HCT116 (cell line): ENCODE measurements around the gene PA2G4.

Source experiments
- EZH2phosphoT487 ChIP-seq: fragments of 200-600 bp; IDR thresholded peaks from 2 replicates; pipeline ENCODE4 v1.6.1; 2018; ENCODE audit warnings: antibody characterized with exemption, borderline replicate concordance
- FOSL1 ChIP-seq: IDR thresholded peaks from 2 replicates; pipeline ENCODE4 v1.6.1; 2012; ENCODE audit warnings: low read depth

DNA sequence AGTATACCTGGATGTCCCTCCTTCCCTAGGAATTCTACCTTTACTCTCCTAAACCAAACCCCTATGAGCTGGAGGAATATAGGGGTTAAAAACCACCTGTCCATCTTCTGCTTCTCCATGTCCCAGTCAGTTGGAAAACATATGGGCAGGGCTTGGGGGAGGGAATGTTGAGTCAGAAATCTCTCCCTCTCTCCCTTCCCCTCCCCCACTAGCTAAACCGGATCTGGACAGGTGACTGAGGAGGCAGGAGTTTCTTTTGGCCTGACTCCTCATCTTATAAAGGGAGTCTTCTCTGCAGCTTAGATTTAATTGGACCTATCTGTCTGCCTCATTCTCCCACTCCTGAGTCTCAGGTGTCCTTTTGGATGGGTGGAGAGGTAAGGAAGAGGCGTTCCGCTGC is 18.3 kb upstream of the PA2G4 start:
- TF ChIP-seq EZH2phosphoT487 (no peak), FOSL1 (no peak)
